Fibroblast of lung (primary cell): ENCODE measurements around the gene IL17D. TPM values are rescaled to one million over a fixed set of nuclear protein-coding genes. Genes with fewer than 3 reads are reported as not detected.

Source experiments
- DNase-seq, 2 donors: peaks; one replicate each; pipeline versions ENCODE4 v3.0.0 to v3.0.0-alpha.2; 2010; ENCODE audit warnings: low read depth in 2 of 2
- H2AFZ ChIP-seq: 2 replicates; pipeline ENCODE4 v1.5.1; 2012; ENCODE audit warnings: low read length, control low read depth, inconsistent platforms
- H3K27ac ChIP-seq: 2 replicates; pipeline ENCODE4 v1.5.1; 2011; ENCODE audit warnings: low read length, control low read depth; ENCODE audit not compliant: insufficient read depth
- H3K27me3 ChIP-seq: 2 replicates; pipeline ENCODE4 v1.5.1; 2011; ENCODE audit warnings: mild to moderate bottlenecking, low read length; ENCODE audit not compliant: control insufficient read depth, insufficient read depth
- H3K36me3 ChIP-seq: 2 replicates; pipeline ENCODE4 v1.5.1; 2011; ENCODE audit warnings: low read length; ENCODE audit not compliant: control insufficient read depth, insufficient read depth
- H3K4me1 ChIP-seq: 2 replicates; pipeline ENCODE4 v1.5.1; 2011; ENCODE audit warnings: low read length; ENCODE audit not compliant: control insufficient read depth, insufficient read depth; ENCODE audit errors: extremely low read depth
- H3K4me2 ChIP-seq: 2 replicates; pipeline ENCODE4 v1.5.1; 2011; ENCODE audit warnings: low read length, control low read depth; ENCODE audit not compliant: insufficient read depth; ENCODE audit errors: extremely low read depth
- H3K4me3 ChIP-seq, 4 experiments: fragments of 200-600 bp in 1 of 4; sonication (generic) in 1 of 4; replicated peaks in 1 of 4; 2 replicates each; pipeline ENCODE4 v1.5.1; 2011 to 2016; ENCODE audit warnings: low read length in 4 of 4, low read depth in 3 of 4, mild to moderate bottlenecking in 3 of 4, control low read depth in 2 of 4, inconsistent platforms in 1 of 4, mixed read lengths in 1 of 4; ENCODE audit not compliant: insufficient read depth in 1 of 4; ENCODE audit errors: control extremely low read depth in 1 of 4
- H3K79me2 ChIP-seq: 2 replicates; pipeline ENCODE4 v1.5.1; 2012; ENCODE audit warnings: mild to moderate bottlenecking, low read length, inconsistent platforms; ENCODE audit not compliant: control insufficient read depth, insufficient read depth
- H3K9ac ChIP-seq: 2 replicates; pipeline ENCODE4 v1.5.1; 2011; ENCODE audit warnings: mild to moderate bottlenecking, low read length, control low read depth; ENCODE audit not compliant: insufficient read depth
- H3K9me3 ChIP-seq: 2 replicates; pipeline ENCODE4 v1.5.1; 2012; ENCODE audit warnings: low read depth, low read length; ENCODE audit not compliant: control insufficient read depth, insufficient read depth
- H4K20me1 ChIP-seq: 2 replicates; pipeline ENCODE4 v1.5.1; 2011; ENCODE audit warnings: low read length; ENCODE audit not compliant: control insufficient read depth, insufficient read depth; ENCODE audit errors: extremely low read depth
- CTCF ChIP-seq, 2 donors: IDR thresholded peaks in 1 of 2; conservative IDR thresholded peaks in 1 of 2; 1 replicate in 1 of 2; 2 replicates in 1 of 2; pipeline ENCODE4 v1.5.1; 2011 to 2012; ENCODE audit warnings: low read length in 2 of 2, control low read depth in 1 of 2, inconsistent platforms in 1 of 2, low read depth in 1 of 2, mild to moderate bottlenecking in 1 of 2
- EZH2 ChIP-seq: IDR thresholded peaks from 2 replicates; pipeline ENCODE4 v1.5.1; 2012; ENCODE audit warnings: low read length, control low read depth, mild to moderate bottlenecking; ENCODE audit errors: missing control alignments
- polyA plus RNA-seq, 2 donors: library from polyadenylated mRNA; depleted of rRNA in 1 of 2; stranded (reverse) in 1 of 2; unstranded in 1 of 2; fragments of >200 nt; gene quantifications; 2 replicates each; pipeline ENCODE4 v1.2.1, GENCODE V29; 2011 to 2012; ENCODE audit warnings: missing spikeins in 1 of 2
- total RNA-seq: library from RNA; depleted of rRNA; stranded (reverse); fragments of >200 nt; gene quantifications from 2 replicates; pipeline ENCODE4 v1.2.1, GENCODE V29; 2014

IL17D gene
- total and polyA plus RNA-seq, 2 donors (not counting 1 experiment from before 2014, with no cell fraction given) = 1.2 to 2.3 TPM

DNA sequence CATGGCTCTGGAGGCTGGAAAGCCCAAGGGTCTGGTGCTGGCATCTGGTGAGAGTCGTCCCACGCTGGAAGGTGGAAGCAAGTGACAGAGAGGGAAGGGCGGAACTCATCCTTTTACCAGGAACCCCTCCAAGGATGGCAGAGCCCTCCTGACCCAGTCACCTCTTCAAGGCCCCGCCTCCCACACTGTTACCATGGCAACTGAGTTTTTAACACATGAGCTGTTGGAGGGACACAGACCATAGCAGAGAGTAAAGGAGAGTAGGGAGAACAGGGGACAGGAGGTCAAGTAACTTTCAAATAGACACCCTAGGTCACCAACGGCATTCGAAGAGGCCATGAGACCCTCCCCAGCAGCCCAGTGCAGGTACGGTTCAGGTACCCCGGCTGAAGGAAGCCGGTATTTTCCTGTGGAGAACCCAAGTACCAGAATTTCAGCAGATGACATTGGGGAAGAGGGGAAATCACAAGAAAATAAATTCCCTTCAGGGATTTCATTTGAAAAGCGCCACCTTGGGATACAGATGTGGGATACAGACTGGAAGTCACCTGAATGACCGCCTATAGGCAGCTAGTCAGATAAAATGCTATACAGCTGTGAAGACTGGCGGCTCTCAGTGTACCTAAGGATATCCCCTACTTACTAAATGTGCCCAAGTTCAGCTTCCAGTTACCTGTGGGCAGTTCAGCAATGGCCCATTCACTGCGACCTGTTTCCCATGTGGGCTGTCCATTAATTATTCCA lies 8.0 kb downstream of the IL17D start:
- H3K27ac ChIP-seq = no peak overlapping the region
- H3K27me3 ChIP-seq = no peaks in the 10 kb centered on the region
- H3K79me2 ChIP-seq = no peaks in the 10 kb centered on the region
- H3K36me3 ChIP-seq = no peaks in the 10 kb centered on the region
- no peak overlapping the region for H3K4me3 ChIP-seq
- no peak for DNase-seq
- no peak overlapping the region for H2AFZ ChIP-seq
- TF ChIP-seq CTCF (conservative IDR thresholded peaks at IDR 0.05 in 1 of 2, IDR thresholded peaks at IDR 0.05 in 1 of 2; ENCODE audit: low read depth in 1 of 2, low read length in 2 of 2) (peak in 1 of 2 donors; percentile 27), EZH2 (no peak)
- no peaks in the 10 kb centered on the region for H3K9me3 ChIP-seq
- no peaks in the 10 kb centered on the region for H4K20me1 ChIP-seq
- no peak overlapping the region for H3K4me2 ChIP-seq
- H3K9ac ChIP-seq = no peak overlapping the region
- peaks cover 9% of the 10 kb centered on the region for H3K4me1 ChIP-seq

GRCh38 chr13:20713014-20713376 lies 9.5 kb downstream of the IL17D start:
- no peaks in the 10 kb centered on the region for H3K79me2 ChIP-seq
- H3K9ac ChIP-seq = no peak overlapping the region
- peak overlapping the region; percentile 11 to 43 (median 24) for H3K4me3 ChIP-seq
- DNase-seq = no peak
- no peaks in the 10 kb centered on the region for H3K36me3 ChIP-seq
- H3K27ac ChIP-seq = no peak overlapping the region
- H2AFZ ChIP-seq = peak overlapping the region; percentile 63
- H4K20me1 ChIP-seq = no peaks in the 10 kb centered on the region
- no peak for TF ChIP-seq EZH2
- no peak for TF ChIP-seq CTCF (conservative IDR thresholded peaks at IDR 0.05 in 1 of 2, IDR thresholded peaks at IDR 0.05 in 1 of 2; ENCODE audit: low read depth in 1 of 2, low read length in 2 of 2)
- H3K27me3 ChIP-seq = no peaks in the 10 kb centered on the region
- H3K4me2 ChIP-seq = peak overlapping the region; percentile 89
- no peaks in the 10 kb centered on the region for H3K9me3 ChIP-seq
- peaks cover 9% of the 10 kb centered on the region for H3K4me1 ChIP-seq

DNA sequence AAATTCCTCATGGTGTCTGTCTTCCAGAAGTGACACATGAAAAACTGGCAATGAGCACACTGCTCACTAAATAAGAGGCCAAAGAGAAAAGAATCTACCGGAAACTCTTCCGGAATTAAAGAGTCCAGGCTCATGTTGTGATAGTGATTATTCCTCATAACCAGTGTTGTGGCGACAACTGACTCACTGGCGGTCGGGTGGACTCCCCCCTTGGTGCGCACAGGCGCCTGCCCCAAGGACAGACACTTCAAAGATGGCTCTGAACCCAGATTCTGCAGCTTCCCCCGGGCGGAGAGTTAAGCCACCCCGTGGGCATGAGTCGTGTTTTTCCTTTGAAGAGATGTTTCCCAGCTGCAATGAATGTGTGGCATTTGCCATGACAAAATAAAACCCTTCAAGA lies 10.3 kb downstream of the IL17D start:
- Histone ChIP-seq H2AFZ (no peak overlapping the region), H3K27ac (no peak overlapping the region)
- no peak for TF ChIP-seq EZH2
- no peak for TF ChIP-seq CTCF (conservative IDR thresholded peaks at IDR 0.05 in 1 of 2, IDR thresholded peaks at IDR 0.05 in 1 of 2; ENCODE audit: low read depth in 1 of 2, low read length in 2 of 2)

More for the DNA sequence above, 10.3 kb downstream of the IL17D start:
- Histone ChIP-seq H3K4me2 (peak overlapping the region; percentile 26), H3K4me1 (peaks cover 9% of the 10 kb centered on the region), H3K27me3 (no peaks in the 10 kb centered on the region), H3K36me3 (no peaks in the 10 kb centered on the region), H3K9me3 (no peaks in the 10 kb centered on the region), H3K79me2 (no peaks in the 10 kb centered on the region), H3K9ac (no peak overlapping the region), H3K4me3 (no peak overlapping the region), H4K20me1 (no peaks in the 10 kb centered on the region)
- peak in 1 of 2 donors; percentile 67 for DNase-seq
